Astrocyte (in vitro differentiated cells and primary cell): ENCODE measurements around the gene PFKFB1. TPM values are rescaled to one million over a fixed set of nuclear protein-coding genes. Genes with fewer than 3 reads are reported as not detected.
"Not testable (repeated sequence)": the region's sequence is repeated elsewhere in the genome, so short reads cannot be mapped to it uniquely, and the experiment has no call there.

Experiments used
- DNase-seq: peaks from one replicate; pipeline ENCODE4 v3.0.0-alpha.2; 2010; ENCODE audit warnings: low read depth
- FAIRE-seq: peaks from 2 replicates; lab custom pipeline; 2011; peaks lifted over from hg19 to GRCh38; lab: Jason Lieb, UNC
- H2AFZ ChIP-seq: 2 replicates; pipeline ENCODE4 v1.6.0; 2012; ENCODE audit warnings: low read depth, low read length, inconsistent platforms
- H3K27ac ChIP-seq: 2 replicates; pipeline ENCODE4 v1.5.1; 2011; ENCODE audit warnings: low read depth, low read length, inconsistent platforms
- H3K27me3 ChIP-seq: 2 replicates; pipeline ENCODE4 v1.6.0; 2011; ENCODE audit warnings: low read length, inconsistent platforms; ENCODE audit not compliant: insufficient read depth
- H3K36me3 ChIP-seq: 2 replicates; pipeline ENCODE4 v1.5.1; 2011; ENCODE audit warnings: low read length, inconsistent platforms; ENCODE audit not compliant: insufficient read depth
- H3K4me1 ChIP-seq: 2 replicates; pipeline ENCODE4 v1.5.1; 2011; ENCODE audit warnings: low read length, inconsistent platforms; ENCODE audit not compliant: insufficient read depth
- H3K4me2 ChIP-seq: 2 replicates; pipeline ENCODE4 v1.6.0; 2012; ENCODE audit warnings: low read length, inconsistent platforms
- H3K4me3 ChIP-seq: 2 replicates; pipeline ENCODE4 v1.5.1; 2011; ENCODE audit warnings: low read depth, mild to moderate bottlenecking, low read length, inconsistent platforms; ENCODE audit not compliant: insufficient read depth
- H3K79me2 ChIP-seq: 2 replicates; pipeline ENCODE4 v1.6.0; 2012; ENCODE audit warnings: mild to moderate bottlenecking, low read length, inconsistent platforms; ENCODE audit not compliant: insufficient read depth
- H3K9ac ChIP-seq: 2 replicates; pipeline ENCODE4 v1.6.0; 2012; ENCODE audit warnings: mild to moderate bottlenecking, low read length, inconsistent platforms
- H3K9me3 ChIP-seq: 2 replicates; pipeline ENCODE4 v1.5.1; 2012; ENCODE audit warnings: low read depth, mild to moderate bottlenecking, low read length, inconsistent platforms; ENCODE audit not compliant: insufficient read depth
- H4K20me1 ChIP-seq: 2 replicates; pipeline ENCODE4 v1.6.0; 2012; ENCODE audit warnings: low read length, inconsistent platforms; ENCODE audit not compliant: insufficient read depth
- H3K27ac Mint-ChIP-seq: one replicate; pipeline ENCODE4 v1.8.0; 2021; ENCODE audit warnings: mild to moderate bottlenecking, mixed read lengths; ENCODE audit not compliant: unreplicated experiment
- H3K27me3 Mint-ChIP-seq: one replicate; pipeline ENCODE4 v1.8.0; 2021; ENCODE audit warnings: low read depth, mixed read lengths; ENCODE audit not compliant: unreplicated experiment
- H3K36me3 Mint-ChIP-seq: one replicate; pipeline ENCODE4 v1.8.0; 2021; ENCODE audit warnings: low read depth, mixed read lengths; ENCODE audit not compliant: unreplicated experiment
- H3K4me1 Mint-ChIP-seq: one replicate; pipeline ENCODE4 v1.8.0; 2021; ENCODE audit warnings: low read depth, mixed read lengths; ENCODE audit not compliant: unreplicated experiment
- H3K4me3 Mint-ChIP-seq: one replicate; pipeline ENCODE4 v1.8.0; 2021; ENCODE audit warnings: mild to moderate bottlenecking, moderate library complexity, mixed read lengths; ENCODE audit not compliant: unreplicated experiment
- H3K9me3 Mint-ChIP-seq: one replicate; pipeline ENCODE4 v1.8.0; 2021; ENCODE audit warnings: mild to moderate bottlenecking, mixed read lengths; ENCODE audit not compliant: unreplicated experiment
- EZH2 ChIP-seq: IDR thresholded peaks from 2 replicates; pipeline ENCODE4 v1.6.1; 2012; ENCODE audit warnings: mild to moderate bottlenecking, low read length, inconsistent platforms; ENCODE audit not compliant: insufficient read depth
- total RNA-seq: library from RNA; stranded (reverse); gene quantifications from 2 replicates; pipeline ENCODE4 v1.2.1, GENCODE V29; 2021
- TF ChIP-seq, protein P1 (sequence below): IDR thresholded peaks from 2 replicates; pipeline ENCODE4 v1.5.1; 2011; ENCODE audit warnings: low read depth, mild to moderate bottlenecking, inconsistent platforms, low read length, moderate library complexity; ENCODE audit not compliant: insufficient read depth

Gene PFKFB1
- total RNA-seq, 1 donor from 2014 or later = 0.34 TPM

GRCh38 chrX:54994668-54995351 lies 822 bp upstream of the PFKFB1 start:
- no peak overlapping the region for H2AFZ ChIP-seq
- H3K9me3 Mint-ChIP-seq = no peaks in the 10 kb centered on the region
- H3K27ac ChIP-seq = no peak overlapping the region
- H3K9me3 ChIP-seq = no peaks in the 10 kb centered on the region
- FAIRE-seq (peak; percentile 49), DNase-seq (no peak)
- no peak for TF ChIP-seq EZH2
- TF ChIP-seq, protein P1, sequence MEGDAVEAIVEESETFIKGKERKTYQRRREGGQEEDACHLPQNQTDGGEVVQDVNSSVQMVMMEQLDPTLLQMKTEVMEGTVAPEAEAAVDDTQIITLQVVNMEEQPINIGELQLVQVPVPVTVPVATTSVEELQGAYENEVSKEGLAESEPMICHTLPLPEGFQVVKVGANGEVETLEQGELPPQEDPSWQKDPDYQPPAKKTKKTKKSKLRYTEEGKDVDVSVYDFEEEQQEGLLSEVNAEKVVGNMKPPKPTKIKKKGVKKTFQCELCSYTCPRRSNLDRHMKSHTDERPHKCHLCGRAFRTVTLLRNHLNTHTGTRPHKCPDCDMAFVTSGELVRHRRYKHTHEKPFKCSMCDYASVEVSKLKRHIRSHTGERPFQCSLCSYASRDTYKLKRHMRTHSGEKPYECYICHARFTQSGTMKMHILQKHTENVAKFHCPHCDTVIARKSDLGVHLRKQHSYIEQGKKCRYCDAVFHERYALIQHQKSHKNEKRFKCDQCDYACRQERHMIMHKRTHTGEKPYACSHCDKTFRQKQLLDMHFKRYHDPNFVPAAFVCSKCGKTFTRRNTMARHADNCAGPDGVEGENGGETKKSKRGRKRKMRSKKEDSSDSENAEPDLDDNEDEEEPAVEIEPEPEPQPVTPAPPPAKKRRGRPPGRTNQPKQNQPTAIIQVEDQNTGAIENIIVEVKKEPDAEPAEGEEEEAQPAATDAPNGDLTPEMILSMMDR = no peak
- no peak overlapping the region for H3K9ac ChIP-seq
- no peaks in the 10 kb centered on the region for H3K79me2 ChIP-seq
- peaks cover 6% of the 10 kb centered on the region for H3K4me1 ChIP-seq
- H3K27me3 ChIP-seq = no peaks in the 10 kb centered on the region
- no peak overlapping the region for H3K4me3 Mint-ChIP-seq
- no peaks in the 10 kb centered on the region for H3K36me3 ChIP-seq
- H3K4me3 ChIP-seq = no peak overlapping the region
- H3K27ac Mint-ChIP-seq = no peak overlapping the region
- H3K36me3 Mint-ChIP-seq = no peaks in the 10 kb centered on the region
- H3K27me3 Mint-ChIP-seq = no peaks in the 10 kb centered on the region
- H3K4me1 Mint-ChIP-seq = no peaks in the 10 kb centered on the region
- H4K20me1 ChIP-seq = no peaks in the 10 kb centered on the region
- H3K4me2 ChIP-seq = no peak overlapping the region

- Histone ChIP-seq H3K4me3 (no peak overlapping the region), H3K4me1 (no peaks in the 10 kb centered on the region), H3K4me2 (no peak overlapping the region), H3K79me2 (no peaks in the 10 kb centered on the region), H2AFZ (no peak overlapping the region), H3K9me3 (no peaks in the 10 kb centered on the region), H4K20me1 (no peaks in the 10 kb centered on the region), H3K36me3 (no peaks in the 10 kb centered on the region), H3K9ac (no peak overlapping the region), H3K27me3 (no peaks in the 10 kb centered on the region), H3K27ac (no peak overlapping the region)
- no peaks in the 10 kb centered on the region for H3K36me3 Mint-ChIP-seq
- no peak overlapping the region for H3K4me3 Mint-ChIP-seq
- FAIRE-seq = no peak
- H3K27me3 Mint-ChIP-seq = no peaks in the 10 kb centered on the region
- TF ChIP-seq, protein P1 = no peak
- TF ChIP-seq EZH2 = no peak
- no peak for DNase-seq
- H3K9me3 Mint-ChIP-seq = no peaks in the 10 kb centered on the region
- H3K4me1 Mint-ChIP-seq = no peaks in the 10 kb centered on the region
- H3K27ac Mint-ChIP-seq = no peak overlapping the region
Observed at GRCh38 chrX:54992911-54993622, 921 bp downstream of the PFKFB1 start.

- peak; percentile 88 for FAIRE-seq
- TF ChIP-seq, protein P1 = no peak
- TF ChIP-seq EZH2 = no peak
- H3K4me3 ChIP-seq = no peak overlapping the region
- no peaks in the 10 kb centered on the region for H4K20me1 ChIP-seq
- H3K9ac ChIP-seq = no peak overlapping the region
- H3K4me2 ChIP-seq = no peak overlapping the region
- no peaks in the 10 kb centered on the region for H3K79me2 ChIP-seq
- Mint-ChIP-seq H3K4me1 (no peaks in the 10 kb centered on the region), H3K4me3 (no peak overlapping the region), H3K27me3 (no peaks in the 10 kb centered on the region), H3K9me3 (no peaks in the 10 kb centered on the region), H3K27ac (no peak overlapping the region), H3K36me3 (no peaks in the 10 kb centered on the region)
- H3K4me1 ChIP-seq = no peaks in the 10 kb centered on the region
- H3K36me3 ChIP-seq = no peaks in the 10 kb centered on the region
- no peak overlapping the region for H3K27ac ChIP-seq
- H3K27me3 ChIP-seq = no peaks in the 10 kb centered on the region
- H2AFZ ChIP-seq = no peak overlapping the region
- no peaks in the 10 kb centered on the region for H3K9me3 ChIP-seq
- DNase-seq = no peak
Observed at GRCh38 chrX:54991706-54992105, 2.3 kb downstream of the PFKFB1 start.

GRCh38 chrX:54983306-54983705 lies 10.7 kb downstream of the PFKFB1 start:
- not testable (repeated sequence) for H3K4me3 ChIP-seq, H3K36me3 ChIP-seq, H3K9me3 Mint-ChIP-seq, H3K9ac ChIP-seq, H3K27ac ChIP-seq, H3K27me3 Mint-ChIP-seq, H3K4me3 Mint-ChIP-seq, H3K9me3 ChIP-seq, H3K79me2 ChIP-seq, H3K36me3 Mint-ChIP-seq, H3K4me1 ChIP-seq, H4K20me1 ChIP-seq, H3K4me2 ChIP-seq, H3K27me3 ChIP-seq, H3K27ac Mint-ChIP-seq, H2AFZ ChIP-seq, H3K4me1 Mint-ChIP-seq, DNase-seq
- FAIRE-seq = peak; percentile 90
